Uterus (tissue), 4 donors: ENCODE results near the gene MIGA2. TPM values are rescaled to one million over a fixed set of nuclear protein-coding genes. Genes with fewer than 3 reads are reported as not detected.

Source experiments
- DNase-seq, 2 donors: peaks; one replicate each; pipeline ENCODE4 v3.0.0-alpha.2; 2019 to 2020
- H3K27ac ChIP-seq, 2 donors: fragments of 200-600 bp; sonication (generic); 1 replicate in 1 of 2; 2 replicates in 1 of 2; pipeline ENCODE4 v1.5.1; 2016 to 2018
- H3K27me3 ChIP-seq, 2 donors: fragments of 200-600 bp; sonication (generic); one replicate each; pipeline ENCODE4 v1.5.1; 2018 to 2019; ENCODE audit warnings: control low read depth in 1 of 2
- H3K36me3 ChIP-seq, 2 donors: fragments of 200-600 bp; sonication (generic); one replicate each; pipeline ENCODE4 v1.5.1; 2019; ENCODE audit warnings: control low read depth in 1 of 2
- H3K4me1 ChIP-seq, 2 donors: fragments of 200-600 bp; sonication (generic); one replicate each; pipeline ENCODE4 v1.5.1; 2018 to 2019; ENCODE audit warnings: control low read depth in 1 of 2
- H3K4me3 ChIP-seq, 2 donors: fragments of 200-600 bp; sonication (generic); 1 replicate in 1 of 2; 2 replicates in 1 of 2; pipeline ENCODE4 v1.5.1; 2018 to 2019; ENCODE audit warnings: mild to moderate bottlenecking in 1 of 2
- H3K9me3 ChIP-seq, 2 donors: fragments of 200-600 bp; sonication (generic); one replicate each; pipeline ENCODE4 v1.5.1; 2019; ENCODE audit warnings: control low read depth in 1 of 2
- POLR2A ChIP-seq, 2 donors: fragments of 450-650 bp; IDR thresholded peaks; one replicate each; pipeline ENCODE4 v1.6.1; 2016; ENCODE audit warnings: antibody characterized with exemption in 2 of 2, mild to moderate bottlenecking in 1 of 2, moderate library complexity in 1 of 2
- intact Hi-C: fragments of 100-400 bp; cut with DNase I; formaldehyde crosslinking; loops from one replicate; pipeline ENCODE4 v1.15.1; 2023; ENCODE audit warnings: low total_unique reads
- total RNA-seq, 4 donors: library from RNA; depleted of rRNA in 3 of 4; stranded (reverse); fragments of >200 nt in 3 of 4; gene quantifications; one replicate each; pipeline versions ENCODE4 v1.1.0 to v1.2.4, GENCODE V29; 2014 to 2023
- TF ChIP-seq, protein P1 (sequence below), 4 experiments: fragments of 200-600 bp in 2 of 4; fragments of 450-650 bp in 2 of 4; sonication (generic) in 2 of 4; IDR thresholded peaks; one replicate each; pipeline ENCODE4 v1.5.1; 2016 to 2019; ENCODE audit warnings: antibody characterized with exemption in 4 of 4, mild to moderate bottlenecking in 2 of 4, moderate library complexity in 1 of 4
- donor health status: DM: yes; HTN: yes; CAD: no.

The MIGA2 gene
- total RNA-seq, 4 donors from 2014 or later: 13.2 to 36.5 (median 34.0) TPM

GRCh38 chr9:129074106-129074505, 37.7 kb downstream of the MIGA2 start:
- Histone ChIP-seq H3K4me1 (no peaks in the 10 kb centered on the region), H3K9me3 (no peaks in the 10 kb centered on the region), H3K36me3 (no peaks in the 10 kb centered on the region), H3K4me3 (no peak overlapping the region), H3K27me3 (no peaks in the 10 kb centered on the region), H3K27ac (no peak overlapping the region)
- intact Hi-C loops: no loop called here
- no peak for TF ChIP-seq POLR2A (IDR thresholded peaks at IDR 0.05)
- TF ChIP-seq, protein P1, sequence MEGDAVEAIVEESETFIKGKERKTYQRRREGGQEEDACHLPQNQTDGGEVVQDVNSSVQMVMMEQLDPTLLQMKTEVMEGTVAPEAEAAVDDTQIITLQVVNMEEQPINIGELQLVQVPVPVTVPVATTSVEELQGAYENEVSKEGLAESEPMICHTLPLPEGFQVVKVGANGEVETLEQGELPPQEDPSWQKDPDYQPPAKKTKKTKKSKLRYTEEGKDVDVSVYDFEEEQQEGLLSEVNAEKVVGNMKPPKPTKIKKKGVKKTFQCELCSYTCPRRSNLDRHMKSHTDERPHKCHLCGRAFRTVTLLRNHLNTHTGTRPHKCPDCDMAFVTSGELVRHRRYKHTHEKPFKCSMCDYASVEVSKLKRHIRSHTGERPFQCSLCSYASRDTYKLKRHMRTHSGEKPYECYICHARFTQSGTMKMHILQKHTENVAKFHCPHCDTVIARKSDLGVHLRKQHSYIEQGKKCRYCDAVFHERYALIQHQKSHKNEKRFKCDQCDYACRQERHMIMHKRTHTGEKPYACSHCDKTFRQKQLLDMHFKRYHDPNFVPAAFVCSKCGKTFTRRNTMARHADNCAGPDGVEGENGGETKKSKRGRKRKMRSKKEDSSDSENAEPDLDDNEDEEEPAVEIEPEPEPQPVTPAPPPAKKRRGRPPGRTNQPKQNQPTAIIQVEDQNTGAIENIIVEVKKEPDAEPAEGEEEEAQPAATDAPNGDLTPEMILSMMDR (IDR thresholded peaks at IDR 0.05): no peak
- DNase-seq: no peak

DNA sequence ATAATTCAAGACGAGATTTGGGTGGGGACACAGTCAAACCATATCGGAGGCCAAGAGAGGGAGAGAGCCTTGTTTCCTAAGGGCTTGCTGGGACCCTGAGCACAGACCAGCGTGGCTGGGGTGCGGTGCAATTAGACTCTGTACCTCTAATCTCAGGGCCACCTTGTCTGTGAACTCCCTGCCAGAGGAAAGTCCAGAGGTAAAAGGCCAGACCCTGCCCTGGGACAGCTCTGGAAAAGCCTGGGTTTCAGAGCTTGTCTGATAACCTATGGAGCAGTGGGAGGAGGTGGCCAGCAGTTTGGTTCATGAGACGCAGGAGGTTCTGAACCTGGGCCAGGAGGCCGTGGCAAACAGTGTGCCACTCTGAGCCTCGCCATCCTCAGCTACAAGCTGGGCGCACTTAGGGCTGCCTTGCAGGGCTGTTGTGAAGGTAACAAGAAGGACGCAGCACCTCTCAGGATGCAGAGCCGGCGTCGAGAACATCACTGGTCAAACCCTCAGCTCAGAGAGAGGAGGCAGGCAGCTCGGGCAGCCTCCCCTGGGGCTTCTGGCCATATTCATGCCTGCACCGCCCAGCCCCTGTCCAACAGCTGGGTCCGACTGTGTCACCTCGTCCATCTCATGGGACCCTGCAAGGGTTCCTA, 39.7 kb downstream of the MIGA2 start:
- no peak overlapping the region for H3K4me3 ChIP-seq
- TF ChIP-seq, protein P1 (IDR thresholded peaks at IDR 0.05): no peak
- no peak for TF ChIP-seq POLR2A (IDR thresholded peaks at IDR 0.05)
- no peaks in the 10 kb centered on the region for H3K36me3 ChIP-seq
- H3K27me3 ChIP-seq: no peaks in the 10 kb centered on the region
- H3K9me3 ChIP-seq: no peaks in the 10 kb centered on the region
- intact Hi-C loops: no loop called here
- DNase-seq: no peak
- H3K4me1 ChIP-seq: no peaks in the 10 kb centered on the region
- no peak overlapping the region for H3K27ac ChIP-seq

GRCh38 chr9:129076640-129077037, 40.2 kb downstream of the MIGA2 start:
- Histone ChIP-seq H3K27ac (no peak overlapping the region), H3K4me3 (no peak overlapping the region), H3K27me3 (no peaks in the 10 kb centered on the region), H3K36me3 (no peaks in the 10 kb centered on the region), H3K4me1 (peaks cover 0 to under 1% of the 10 kb centered on the region in 2 donors), H3K9me3 (no peaks in the 10 kb centered on the region)
- TF ChIP-seq, protein P1 (IDR thresholded peaks at IDR 0.05): no peak
- no peak for TF ChIP-seq POLR2A (IDR thresholded peaks at IDR 0.05)
- intact Hi-C loops: no loop called here
- DNase-seq: no peak

- no peaks in the 10 kb centered on the region for H3K36me3 ChIP-seq
- intact Hi-C loops: no loop called here
Measured at GRCh38 chr9:129077236-129077635, 40.8 kb downstream of the MIGA2 start.

More at GRCh38 chr9:129077236-129077635, 40.8 kb downstream of the MIGA2 start:
- Histone ChIP-seq H3K27me3 (no peaks in the 10 kb centered on the region), H3K9me3 (no peaks in the 10 kb centered on the region), H3K4me1 (peaks cover 0 to 7% of the 10 kb centered on the region in 2 donors), H3K27ac (no peak overlapping the region), H3K4me3 (no peak overlapping the region)
- TF ChIP-seq POLR2A (IDR thresholded peaks at IDR 0.05): no peak
- TF ChIP-seq, protein P1 (IDR thresholded peaks at IDR 0.05): no peak
- DNase-seq: no peak
